NB4 (cell line): ENCODE data around the gene TRPM4.
"Not testable (repeated sequence)": the region's sequence is repeated elsewhere in the genome, so short reads cannot be mapped to it uniquely, and the experiment has no call there.

Source experiments
- DNase-seq: peaks from one replicate; pipeline ENCODE4 v3.0.0; 2010; ENCODE audit warnings: low read depth
- H3K4me3 ChIP-seq: one replicate; pipeline ENCODE4 v1.5.1; 2011; ENCODE audit warnings: mild to moderate bottlenecking, low read depth, low read length, moderate library complexity
- CTCF ChIP-seq: IDR thresholded peaks from one replicate; pipeline ENCODE4 v1.5.1; 2012; ENCODE audit warnings: low read depth, low read length
- MAX ChIP-seq: IDR thresholded peaks from 2 replicates; pipeline ENCODE4 v1.6.1; 2011; ENCODE audit warnings: low read depth, low read length
- MYC ChIP-seq: IDR thresholded peaks from 2 replicates; pipeline ENCODE4 v1.6.1; 2011; ENCODE audit warnings: low read depth, low read length
- POLR2A ChIP-seq: IDR thresholded peaks from 2 replicates; pipeline ENCODE4 v1.6.1; 2011; ENCODE audit warnings: mild to moderate bottlenecking; ENCODE audit not compliant: insufficient read length; ENCODE audit errors: extremely low read depth

TRPM4 gene

DNA sequence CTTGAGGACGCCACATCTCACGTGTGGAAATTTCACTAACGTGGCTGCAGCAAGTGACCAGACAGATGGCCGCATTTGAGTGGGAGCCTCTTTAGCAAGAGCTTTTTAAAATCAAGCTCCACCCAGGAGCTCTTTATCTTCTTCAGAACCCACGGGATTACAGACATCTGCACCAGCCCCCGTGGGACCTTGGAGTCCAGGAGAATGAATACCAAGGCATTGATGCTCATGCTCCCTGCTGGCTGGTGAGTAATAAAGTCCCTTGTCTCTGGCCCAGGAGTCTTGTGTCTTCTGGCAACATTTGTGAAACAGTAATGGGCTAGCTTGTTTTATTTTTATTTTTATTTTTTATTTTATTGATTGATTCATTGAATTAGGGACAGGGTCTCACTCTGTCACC, 64.4 kb downstream of the TRPM4 start:
- TF ChIP-seq POLR2A = no peak
- no peak for TF ChIP-seq CTCF
- TF ChIP-seq MYC = no peak
- TF ChIP-seq MAX = no peak
- no peak overlapping the region for H3K4me3 ChIP-seq
- no peak for DNase-seq

DNA sequence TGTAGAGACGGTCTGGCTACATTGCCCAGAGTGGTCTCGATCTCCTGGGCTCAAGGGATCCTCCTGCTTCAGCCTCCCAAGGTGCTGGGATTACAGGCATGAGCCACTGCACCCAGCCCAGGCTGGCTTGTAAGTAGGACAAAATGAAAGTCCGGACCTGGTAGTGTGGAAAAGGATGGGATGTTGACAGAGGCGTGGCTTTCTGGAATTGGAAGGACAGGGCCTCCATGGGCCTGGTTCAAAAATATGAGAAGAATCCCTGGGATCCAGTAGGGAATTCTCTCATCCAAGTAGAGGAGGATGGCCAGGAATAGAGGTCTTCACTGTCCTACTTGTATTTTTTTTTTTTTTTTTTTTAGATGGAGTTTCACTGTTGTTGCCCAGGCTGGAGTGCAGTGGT, 64.9 kb downstream of the TRPM4 start:
- no peak for DNase-seq
- H3K4me3 ChIP-seq = no peak overlapping the region
- TF ChIP-seq POLR2A = no peak
- no peak for TF ChIP-seq MYC
- TF ChIP-seq CTCF = no peak
- no peak for TF ChIP-seq MAX

DNA sequence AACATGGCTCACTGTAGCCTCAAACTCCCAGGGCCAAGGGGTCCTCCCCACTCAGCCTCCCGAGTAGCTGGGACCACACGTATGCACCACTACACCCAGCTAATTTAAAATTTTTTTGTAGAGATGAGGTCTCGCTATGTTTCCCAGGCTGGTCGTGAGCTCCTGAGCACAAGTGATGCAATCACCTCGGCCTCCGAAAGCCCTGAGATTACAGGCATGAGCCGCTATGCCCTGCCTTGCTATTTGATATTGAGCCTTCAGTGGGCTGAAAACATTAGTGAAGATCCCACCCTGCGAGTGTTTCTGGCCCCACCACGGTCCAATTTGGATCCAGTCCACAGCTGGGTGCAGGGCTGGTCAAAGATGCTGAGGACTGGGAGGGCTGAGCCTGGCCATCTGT, 65.9 kb downstream of the TRPM4 start:
- DNase-seq = no peak
- TF ChIP-seq CTCF (no peak), POLR2A (no peak), MAX (no peak), MYC (no peak)
- H3K4me3 ChIP-seq = no peak overlapping the region

DNA sequence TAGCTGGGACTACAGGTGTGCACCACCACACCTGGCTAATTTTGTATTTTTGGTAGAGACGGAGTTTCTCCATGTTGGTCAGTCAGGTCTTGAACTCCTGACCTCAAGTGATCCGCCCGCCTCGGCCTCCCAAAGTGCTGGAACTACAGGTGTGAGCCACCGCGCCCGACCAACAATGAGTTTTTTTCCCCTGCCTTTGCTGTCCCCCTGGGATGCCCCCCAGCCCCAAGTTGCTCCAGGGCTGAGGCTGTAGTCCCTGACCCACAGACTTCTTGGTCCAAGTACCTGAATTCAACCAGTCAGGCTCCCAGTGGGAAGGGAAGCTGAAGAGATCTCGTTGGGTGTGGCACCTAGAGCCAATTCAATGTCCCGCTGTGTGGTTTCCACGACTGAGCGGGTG, 66.8 kb downstream of the TRPM4 start:
- not testable (repeated sequence) for DNase-seq

GRCh38 chr19:49224879-49225278, 67.3 kb downstream of the TRPM4 start:
- TF ChIP-seq CTCF = peak; percentile 54
- no peak for TF ChIP-seq POLR2A
- TF ChIP-seq MYC = 0 out of 2 replicates have a peak, but pooled peaks have one; percentile 17
- no peak for TF ChIP-seq MAX
- DNase-seq = peak; percentile 73
- no peak overlapping the region for H3K4me3 ChIP-seq

More for the DNA sequence above, 66.8 kb downstream of the TRPM4 start:
- H3K4me3 ChIP-seq = not testable (repeated sequence)

GRCh38 chr19:49229416-49229815, 71.8 kb downstream of the TRPM4 start:
- no peak overlapping the region for H3K4me3 ChIP-seq
- TF ChIP-seq POLR2A = no peak
- TF ChIP-seq MYC = no peak
- no peak for TF ChIP-seq CTCF
- TF ChIP-seq MAX = no peak
- DNase-seq = no peak
